Measurements from ENCODE around the gene MBTPS1. TPM values are rescaled to one million over a fixed set of nuclear protein-coding genes. Genes with fewer than 3 reads are reported as not detected.

Gene MBTPS1
- total and polyA plus RNA-seq, 2 experiments from 2014 or later: 18.1 to 49.3 TPM

DNA sequence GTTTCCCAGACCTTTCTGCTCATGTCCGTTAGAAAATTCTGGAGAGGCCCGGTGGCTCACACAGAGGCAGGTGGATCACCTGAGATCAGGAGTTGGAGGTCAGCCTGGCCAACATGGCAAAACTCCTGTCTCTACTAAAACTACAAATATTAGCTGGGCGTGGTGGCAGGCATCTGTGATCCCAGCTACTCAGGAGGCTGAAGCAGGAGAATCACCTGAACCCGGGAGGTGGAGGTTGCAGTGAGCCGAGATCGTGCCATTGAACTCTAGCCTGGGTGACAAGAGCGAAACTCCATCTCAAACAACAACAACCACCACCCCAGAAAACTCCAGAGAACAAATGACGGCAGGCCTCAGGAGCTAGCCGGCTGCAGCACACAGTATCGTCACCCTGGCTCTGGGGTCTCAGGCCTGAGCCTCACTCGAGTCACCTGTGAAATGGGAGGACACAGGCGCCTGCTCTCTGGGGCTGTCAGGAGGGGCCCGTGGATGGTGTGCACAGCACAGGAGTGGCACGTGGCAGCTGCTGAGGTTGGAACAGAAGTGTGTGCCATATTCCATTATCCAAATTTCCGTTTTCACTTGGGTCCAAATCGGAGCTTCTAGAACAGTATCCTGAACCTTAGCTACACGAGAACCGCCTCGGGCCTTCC lies 70.8 kb downstream of the MBTPS1 start:
- no peak overlapping the region for H2AFZ ChIP-seq
- no peak for ATAC-seq
- peaks cover 21% of the 10 kb centered on the region for H3K27me3 Mint-ChIP-seq (ENCODE audit: insufficient read depth, low read depth, poor library complexity)

More for the DNA sequence above, 70.8 kb downstream of the MBTPS1 start:
- peaks cover 22% of the 10 kb centered on the region for H3K4me1 Mint-ChIP-seq
- DNase-seq (ENCODE audit: low spot score): no peak
- no peak overlapping the region for H3K4me2 ChIP-seq
- no peaks in the 10 kb centered on the region for H3F3A ChIP-seq (replicated peaks; ENCODE audit: low read depth)
- no peak overlapping the region for H3K27ac Mint-ChIP-seq
- no peaks in the 10 kb centered on the region for H3K27me3 ChIP-seq (ENCODE audit: insufficient read depth)
- H3K36me3 Mint-ChIP-seq (ENCODE audit: low read depth): peaks cover 5% of the 10 kb centered on the region; the same call in 1 of the 3 replicates
- H3K4me1 ChIP-seq (ENCODE audit: insufficient read depth): peaks cover 7% of the 10 kb centered on the region; the same call in 1 of the 2 replicates
- no peaks in the 10 kb centered on the region for H4K20me1 ChIP-seq (replicated peaks; ENCODE audit: insufficient read depth)
- TF ChIP-seq ZNF114 (CRISPR knock-in tag; IDR thresholded peaks at IDR 0.05) (no peak), EZH2phosphoT487 (IDR thresholded peaks at IDR 0.05; ENCODE audit: unreplicated experiment) (no peak), EZH2 (IDR thresholded peaks at IDR 0.05; ENCODE audit: low read depth, unreplicated experiment) (no peak), STAT1 (IDR thresholded peaks at IDR 0.05; ENCODE audit: unreplicated experiment) (no peak), ZNF331 (CRISPR knock-in tag; IDR thresholded peaks at IDR 0.05; ENCODE audit: low read depth) (no peak)
- TF ChIP-seq, protein P1, sequence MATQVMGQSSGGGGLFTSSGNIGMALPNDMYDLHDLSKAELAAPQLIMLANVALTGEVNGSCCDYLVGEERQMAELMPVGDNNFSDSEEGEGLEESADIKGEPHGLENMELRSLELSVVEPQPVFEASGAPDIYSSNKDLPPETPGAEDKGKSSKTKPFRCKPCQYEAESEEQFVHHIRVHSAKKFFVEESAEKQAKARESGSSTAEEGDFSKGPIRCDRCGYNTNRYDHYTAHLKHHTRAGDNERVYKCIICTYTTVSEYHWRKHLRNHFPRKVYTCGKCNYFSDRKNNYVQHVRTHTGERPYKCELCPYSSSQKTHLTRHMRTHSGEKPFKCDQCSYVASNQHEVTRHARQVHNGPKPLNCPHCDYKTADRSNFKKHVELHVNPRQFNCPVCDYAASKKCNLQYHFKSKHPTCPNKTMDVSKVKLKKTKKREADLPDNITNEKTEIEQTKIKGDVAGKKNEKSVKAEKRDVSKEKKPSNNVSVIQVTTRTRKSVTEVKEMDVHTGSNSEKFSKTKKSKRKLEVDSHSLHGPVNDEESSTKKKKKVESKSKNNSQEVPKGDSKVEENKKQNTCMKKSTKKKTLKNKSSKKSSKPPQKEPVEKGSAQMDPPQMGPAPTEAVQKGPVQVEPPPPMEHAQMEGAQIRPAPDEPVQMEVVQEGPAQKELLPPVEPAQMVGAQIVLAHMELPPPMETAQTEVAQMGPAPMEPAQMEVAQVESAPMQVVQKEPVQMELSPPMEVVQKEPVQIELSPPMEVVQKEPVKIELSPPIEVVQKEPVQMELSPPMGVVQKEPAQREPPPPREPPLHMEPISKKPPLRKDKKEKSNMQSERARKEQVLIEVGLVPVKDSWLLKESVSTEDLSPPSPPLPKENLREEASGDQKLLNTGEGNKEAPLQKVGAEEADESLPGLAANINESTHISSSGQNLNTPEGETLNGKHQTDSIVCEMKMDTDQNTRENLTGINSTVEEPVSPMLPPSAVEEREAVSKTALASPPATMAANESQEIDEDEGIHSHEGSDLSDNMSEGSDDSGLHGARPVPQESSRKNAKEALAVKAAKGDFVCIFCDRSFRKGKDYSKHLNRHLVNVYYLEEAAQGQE (IDR thresholded peaks at IDR 0.05; ENCODE audit: unreplicated experiment): no peak
- TF ChIP-seq, protein P2, sequence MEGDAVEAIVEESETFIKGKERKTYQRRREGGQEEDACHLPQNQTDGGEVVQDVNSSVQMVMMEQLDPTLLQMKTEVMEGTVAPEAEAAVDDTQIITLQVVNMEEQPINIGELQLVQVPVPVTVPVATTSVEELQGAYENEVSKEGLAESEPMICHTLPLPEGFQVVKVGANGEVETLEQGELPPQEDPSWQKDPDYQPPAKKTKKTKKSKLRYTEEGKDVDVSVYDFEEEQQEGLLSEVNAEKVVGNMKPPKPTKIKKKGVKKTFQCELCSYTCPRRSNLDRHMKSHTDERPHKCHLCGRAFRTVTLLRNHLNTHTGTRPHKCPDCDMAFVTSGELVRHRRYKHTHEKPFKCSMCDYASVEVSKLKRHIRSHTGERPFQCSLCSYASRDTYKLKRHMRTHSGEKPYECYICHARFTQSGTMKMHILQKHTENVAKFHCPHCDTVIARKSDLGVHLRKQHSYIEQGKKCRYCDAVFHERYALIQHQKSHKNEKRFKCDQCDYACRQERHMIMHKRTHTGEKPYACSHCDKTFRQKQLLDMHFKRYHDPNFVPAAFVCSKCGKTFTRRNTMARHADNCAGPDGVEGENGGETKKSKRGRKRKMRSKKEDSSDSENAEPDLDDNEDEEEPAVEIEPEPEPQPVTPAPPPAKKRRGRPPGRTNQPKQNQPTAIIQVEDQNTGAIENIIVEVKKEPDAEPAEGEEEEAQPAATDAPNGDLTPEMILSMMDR (conservative IDR thresholded peaks at IDR 0.05; ENCODE audit: low read depth in 2 of 2): no peak
- TF ChIP-seq, protein P3, sequence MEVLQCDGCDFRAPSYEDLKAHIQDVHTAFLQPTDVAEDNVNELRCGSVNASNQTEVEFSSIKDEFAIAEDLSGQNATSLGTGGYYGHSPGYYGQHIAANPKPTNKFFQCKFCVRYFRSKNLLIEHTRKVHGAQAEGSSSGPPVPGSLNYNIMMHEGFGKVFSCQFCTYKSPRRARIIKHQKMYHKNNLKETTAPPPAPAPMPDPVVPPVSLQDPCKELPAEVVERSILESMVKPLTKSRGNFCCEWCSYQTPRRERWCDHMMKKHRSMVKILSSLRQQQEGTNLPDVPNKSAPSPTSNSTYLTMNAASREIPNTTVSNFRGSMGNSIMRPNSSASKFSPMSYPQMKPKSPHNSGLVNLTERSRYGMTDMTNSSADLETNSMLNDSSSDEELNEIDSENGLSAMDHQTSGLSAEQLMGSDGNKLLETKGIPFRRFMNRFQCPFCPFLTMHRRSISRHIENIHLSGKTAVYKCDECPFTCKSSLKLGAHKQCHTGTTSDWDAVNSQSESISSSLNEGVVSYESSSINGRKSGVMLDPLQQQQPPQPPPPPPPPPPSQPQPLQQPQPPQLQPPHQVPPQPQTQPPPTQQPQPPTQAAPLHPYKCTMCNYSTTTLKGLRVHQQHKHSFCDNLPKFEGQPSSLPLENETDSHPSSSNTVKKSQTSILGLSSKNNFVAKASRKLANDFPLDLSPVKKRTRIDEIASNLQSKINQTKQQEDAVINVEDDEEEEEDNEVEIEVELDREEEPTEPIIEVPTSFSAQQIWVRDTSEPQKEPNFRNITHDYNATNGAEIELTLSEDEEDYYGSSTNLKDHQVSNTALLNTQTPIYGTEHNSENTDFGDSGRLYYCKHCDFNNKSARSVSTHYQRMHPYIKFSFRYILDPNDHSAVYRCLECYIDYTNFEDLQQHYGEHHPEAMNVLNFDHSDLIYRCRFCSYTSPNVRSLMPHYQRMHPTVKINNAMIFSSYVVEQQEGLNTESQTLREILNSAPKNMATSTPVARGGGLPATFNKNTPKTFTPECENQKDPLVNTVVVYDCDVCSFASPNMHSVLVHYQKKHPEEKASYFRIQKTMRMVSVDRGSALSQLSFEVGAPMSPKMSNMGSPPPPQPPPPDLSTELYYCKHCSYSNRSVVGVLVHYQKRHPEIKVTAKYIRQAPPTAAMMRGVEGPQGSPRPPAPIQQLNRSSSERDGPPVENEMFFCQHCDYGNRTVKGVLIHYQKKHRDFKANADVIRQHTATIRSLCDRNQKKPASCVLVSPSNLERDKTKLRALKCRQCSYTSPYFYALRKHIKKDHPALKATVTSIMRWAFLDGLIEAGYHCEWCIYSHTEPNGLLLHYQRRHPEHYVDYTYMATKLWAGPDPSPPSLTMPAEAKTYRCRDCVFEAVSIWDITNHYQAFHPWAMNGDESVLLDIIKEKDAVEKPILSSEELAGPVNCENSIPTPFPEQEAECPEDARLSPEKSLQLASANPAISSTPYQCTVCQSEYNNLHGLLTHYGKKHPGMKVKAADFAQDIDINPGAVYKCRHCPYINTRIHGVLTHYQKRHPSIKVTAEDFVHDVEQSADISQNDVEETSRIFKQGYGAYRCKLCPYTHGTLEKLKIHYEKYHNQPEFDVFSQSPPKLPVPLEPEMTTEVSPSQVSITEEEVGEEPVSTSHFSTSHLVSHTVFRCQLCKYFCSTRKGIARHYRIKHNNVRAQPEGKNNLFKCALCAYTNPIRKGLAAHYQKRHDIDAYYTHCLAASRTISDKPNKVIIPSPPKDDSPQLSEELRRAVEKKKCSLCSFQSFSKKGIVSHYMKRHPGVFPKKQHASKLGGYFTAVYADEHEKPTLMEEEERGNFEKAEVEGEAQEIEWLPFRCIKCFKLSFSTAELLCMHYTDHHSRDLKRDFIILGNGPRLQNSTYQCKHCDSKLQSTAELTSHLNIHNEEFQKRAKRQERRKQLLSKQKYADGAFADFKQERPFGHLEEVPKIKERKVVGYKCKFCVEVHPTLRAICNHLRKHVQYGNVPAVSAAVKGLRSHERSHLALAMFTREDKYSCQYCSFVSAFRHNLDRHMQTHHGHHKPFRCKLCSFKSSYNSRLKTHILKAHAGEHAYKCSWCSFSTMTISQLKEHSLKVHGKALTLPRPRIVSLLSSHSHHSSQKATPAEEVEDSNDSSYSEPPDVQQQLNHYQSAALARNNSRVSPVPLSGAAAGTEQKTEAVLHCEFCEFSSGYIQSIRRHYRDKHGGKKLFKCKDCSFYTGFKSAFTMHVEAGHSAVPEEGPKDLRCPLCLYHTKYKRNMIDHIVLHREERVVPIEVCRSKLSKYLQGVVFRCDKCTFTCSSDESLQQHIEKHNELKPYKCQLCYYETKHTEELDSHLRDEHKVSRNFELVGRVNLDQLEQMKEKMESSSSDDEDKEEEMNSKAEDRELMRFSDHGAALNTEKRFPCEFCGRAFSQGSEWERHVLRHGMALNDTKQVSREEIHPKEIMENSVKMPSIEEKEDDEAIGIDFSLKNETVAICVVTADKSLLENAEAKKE (CRISPR knock-in tag; IDR thresholded peaks at IDR 0.05): no peak
- TF ChIP-seq, protein P4, sequence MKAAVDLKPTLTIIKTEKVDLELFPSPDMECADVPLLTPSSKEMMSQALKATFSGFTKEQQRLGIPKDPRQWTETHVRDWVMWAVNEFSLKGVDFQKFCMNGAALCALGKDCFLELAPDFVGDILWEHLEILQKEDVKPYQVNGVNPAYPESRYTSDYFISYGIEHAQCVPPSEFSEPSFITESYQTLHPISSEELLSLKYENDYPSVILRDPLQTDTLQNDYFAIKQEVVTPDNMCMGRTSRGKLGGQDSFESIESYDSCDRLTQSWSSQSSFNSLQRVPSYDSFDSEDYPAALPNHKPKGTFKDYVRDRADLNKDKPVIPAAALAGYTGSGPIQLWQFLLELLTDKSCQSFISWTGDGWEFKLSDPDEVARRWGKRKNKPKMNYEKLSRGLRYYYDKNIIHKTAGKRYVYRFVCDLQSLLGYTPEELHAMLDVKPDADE (IDR thresholded peaks at IDR 0.05): no peak
- H3K4me3 Mint-ChIP-seq: no peak overlapping the region
- H3K4me3 ChIP-seq: no peak overlapping the region
- H3K9me3 Mint-ChIP-seq: no peaks in the 10 kb centered on the region; the same call in 1 of the 3 replicates
- no peak overlapping the region for H3K27ac ChIP-seq (ENCODE audit: low read depth)
- H3K9me2 ChIP-seq (ENCODE audit: insufficient read depth): no peaks in the 10 kb centered on the region
- H3K36me3 ChIP-seq (ENCODE audit: insufficient read depth): no peaks in the 10 kb centered on the region
- H3K79me2 ChIP-seq (replicated peaks; ENCODE audit: insufficient read depth): no peaks in the 10 kb centered on the region

Measured in GM23338 (cell line).